Gastroesophageal sphincter (tissue), 3 donors: Measurements from ENCODE around the gene ZFHX3.

Experiments used
- CTCF ChIP-seq, 4 experiments: fragments of 200-600 bp in 2 of 4; fragments of 450-650 bp in 2 of 4; sonication (generic) in 1 of 4; IDR thresholded peaks; one replicate each; pipeline ENCODE4 v1.5.1; 2017 to 2019; ENCODE audit warnings: antibody characterized with exemption in 4 of 4, mild to moderate bottlenecking in 2 of 4, moderate library complexity in 2 of 4
- EP300 ChIP-seq: sonication (generic); formaldehyde crosslinking; IDR thresholded peaks from one replicate; pipeline ENCODE4 v1.6.1; 2017; ENCODE audit warnings: antibody characterized with exemption, mild to moderate bottlenecking
- POLR2A ChIP-seq, 2 donors: fragments of 450-650 bp; IDR thresholded peaks; one replicate each; pipeline ENCODE4 v1.6.1; 2017; ENCODE audit warnings: antibody characterized with exemption in 2 of 2, mild to moderate bottlenecking in 2 of 2, moderate library complexity in 1 of 2
- POLR2AphosphoS5 ChIP-seq: sonication (generic); formaldehyde crosslinking; IDR thresholded peaks from one replicate; pipeline ENCODE4 v1.6.1; 2017; ENCODE audit warnings: antibody characterized with exemption

GRCh38 chr16:73066331-73066926, 18.5 kb upstream of the ZFHX3 start:
- TF ChIP-seq CTCF (IDR thresholded peaks at IDR 0.05) (no peak), POLR2AphosphoS5 (no peak), EP300 (no peak), POLR2A (IDR thresholded peaks at IDR 0.05) (no peak)
